Tibial nerve (tissue), 4 donors: Measurements from ENCODE around the gene HILPDA. TPM values are rescaled to one million over a fixed set of nuclear protein-coding genes. Genes with fewer than 3 reads are reported as not detected.

Experiments
- DNase-seq, 2 donors: peaks; one replicate each; pipeline ENCODE4 v3.0.0-alpha.2; 2019; ENCODE audit warnings: low spot score in 2 of 2
- H3K27ac ChIP-seq, 4 donors: fragments of 200-600 bp; sonication (generic) in 3 of 4; one replicate each; pipeline ENCODE4 v1.5.1; 2017 to 2019; ENCODE audit warnings: mild to moderate bottlenecking in 1 of 4
- H3K27me3 ChIP-seq, 2 donors: fragments of 200-600 bp; sonication (generic) in 1 of 2; one replicate each; pipeline versions ENCODE4 v1.5.1 to v1.6.0; 2017 to 2019
- H3K36me3 ChIP-seq, 3 donors: fragments of 200-600 bp; sonication (generic); one replicate each; pipeline ENCODE4 v1.5.1; 2018 to 2019
- H3K4me1 ChIP-seq, 4 donors: fragments of 200-600 bp; sonication (generic) in 3 of 4; one replicate each; pipeline ENCODE4 v1.5.1; 2017 to 2019
- H3K4me3 ChIP-seq, 4 donors: fragments of 200-600 bp; sonication (generic) in 3 of 4; one replicate each; pipeline ENCODE4 v1.5.1; 2017 to 2019; ENCODE audit warnings: mild to moderate bottlenecking in 1 of 4, moderate library complexity in 1 of 4
- H3K9me3 ChIP-seq, 4 donors: fragments of 200-600 bp; sonication (generic) in 3 of 4; one replicate each; pipeline ENCODE4 v1.5.1; 2017 to 2019
- EP300 ChIP-seq, 2 donors: sonication (generic); formaldehyde crosslinking; IDR thresholded peaks; one replicate each; pipeline ENCODE4 v1.6.1; 2017; ENCODE audit warnings: antibody characterized with exemption in 2 of 2, mild to moderate bottlenecking in 1 of 2
- POLR2A ChIP-seq, 2 donors: fragments of 450-650 bp; IDR thresholded peaks; one replicate each; pipeline ENCODE4 v1.6.1; 2017; ENCODE audit warnings: antibody characterized with exemption in 2 of 2, mild to moderate bottlenecking in 2 of 2, moderate library complexity in 2 of 2
- WGBS, 2 donors: methylation state at CpG; one replicate each; pipeline ENCODE4 v1.1.5; 2018; 5-methylcytosine and 5-hydroxymethylcytosine counted together
- total RNA-seq, 4 donors: library from RNA; depleted of rRNA; stranded (reverse); fragments of >200 nt; gene quantifications; one replicate each; pipeline ENCODE4 v1.1.0, GENCODE V29; 2016
- TF ChIP-seq, protein P1 (sequence below), 5 experiments: fragments of 200-600 bp in 3 of 5; fragments of 450-650 bp in 2 of 5; sonication (generic) in 3 of 5; IDR thresholded peaks; one replicate each; pipeline ENCODE4 v1.5.1; 2016 to 2019; ENCODE audit warnings: antibody characterized with exemption in 5 of 5, mild to moderate bottlenecking in 3 of 5, moderate library complexity in 2 of 5

HILPDA gene
- total RNA-seq, 4 donors from 2014 or later: 32.4 to 64.2 (median 38.3) TPM

DNA sequence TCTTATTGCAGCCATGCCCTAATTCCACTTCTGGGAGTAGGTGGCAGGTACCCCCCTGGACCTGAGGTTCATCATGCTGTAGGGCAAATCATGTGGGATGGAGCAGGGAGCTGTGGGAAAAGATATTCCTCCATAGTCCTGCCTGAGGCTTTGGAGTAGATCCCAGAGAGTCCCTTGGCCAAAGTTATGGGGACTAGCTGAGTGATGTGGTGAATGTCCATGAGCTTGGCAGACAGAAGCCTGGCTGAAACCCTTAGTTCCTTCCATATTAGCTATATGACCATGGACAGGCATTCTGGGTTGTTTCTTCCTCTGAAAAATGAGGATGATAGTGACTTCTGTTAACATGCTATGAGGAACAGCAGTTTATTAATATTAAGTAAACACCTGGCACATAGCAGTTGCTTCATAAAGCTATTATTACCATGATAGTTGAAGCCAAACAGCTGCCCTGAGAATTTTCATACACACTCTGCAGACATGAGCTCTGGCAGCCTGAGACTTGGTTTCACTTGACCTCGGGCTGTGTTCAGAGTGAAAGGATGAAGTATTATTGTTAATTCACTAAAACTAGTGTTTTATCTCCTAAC is 30.9 kb upstream of the HILPDA start:
- DNase-seq: no peak

GRCh38 chr7:128425850-128426249 is 29.8 kb upstream of the HILPDA start:
- no peak for TF ChIP-seq EP300 (IDR thresholded peaks at IDR 0.05)
- TF ChIP-seq, protein P1, sequence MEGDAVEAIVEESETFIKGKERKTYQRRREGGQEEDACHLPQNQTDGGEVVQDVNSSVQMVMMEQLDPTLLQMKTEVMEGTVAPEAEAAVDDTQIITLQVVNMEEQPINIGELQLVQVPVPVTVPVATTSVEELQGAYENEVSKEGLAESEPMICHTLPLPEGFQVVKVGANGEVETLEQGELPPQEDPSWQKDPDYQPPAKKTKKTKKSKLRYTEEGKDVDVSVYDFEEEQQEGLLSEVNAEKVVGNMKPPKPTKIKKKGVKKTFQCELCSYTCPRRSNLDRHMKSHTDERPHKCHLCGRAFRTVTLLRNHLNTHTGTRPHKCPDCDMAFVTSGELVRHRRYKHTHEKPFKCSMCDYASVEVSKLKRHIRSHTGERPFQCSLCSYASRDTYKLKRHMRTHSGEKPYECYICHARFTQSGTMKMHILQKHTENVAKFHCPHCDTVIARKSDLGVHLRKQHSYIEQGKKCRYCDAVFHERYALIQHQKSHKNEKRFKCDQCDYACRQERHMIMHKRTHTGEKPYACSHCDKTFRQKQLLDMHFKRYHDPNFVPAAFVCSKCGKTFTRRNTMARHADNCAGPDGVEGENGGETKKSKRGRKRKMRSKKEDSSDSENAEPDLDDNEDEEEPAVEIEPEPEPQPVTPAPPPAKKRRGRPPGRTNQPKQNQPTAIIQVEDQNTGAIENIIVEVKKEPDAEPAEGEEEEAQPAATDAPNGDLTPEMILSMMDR (IDR thresholded peaks at IDR 0.05): peak; percentile 76 to 87 (median 82)
- Histone ChIP-seq H3K4me1 (peaks cover 0 to 27% (median 2%) of the 10 kb centered on the region in 4 donors), H3K9me3 (no peaks in the 10 kb centered on the region), H3K36me3 (no peaks in the 10 kb centered on the region), H3K27ac (no peak overlapping the region), H3K4me3 (no peak overlapping the region), H3K27me3 (no peaks in the 10 kb centered on the region)
- DNase-seq: peak; percentile 68 to 92
- 40 to 44% methylated on average over 4 of the region's 4 CpGs for WGBS, 2 donors

More for the DNA sequence above, 30.9 kb upstream of the HILPDA start:
- Histone ChIP-seq H3K4me1 (peaks cover 0 to 21% (median 0%) of the 10 kb centered on the region in 4 donors), H3K4me3 (no peak overlapping the region), H3K27ac (no peak overlapping the region), H3K36me3 (no peaks in the 10 kb centered on the region), H3K27me3 (no peaks in the 10 kb centered on the region), H3K9me3 (no peaks in the 10 kb centered on the region)
- no peak for TF ChIP-seq POLR2A (IDR thresholded peaks at IDR 0.05)
- TF ChIP-seq, protein P1 (IDR thresholded peaks at IDR 0.05): no peak
- no peak for TF ChIP-seq EP300 (IDR thresholded peaks at IDR 0.05)
- 48 to 51% methylated on average over 1 of the region's 1 CpG for WGBS, 2 donors

DNA sequence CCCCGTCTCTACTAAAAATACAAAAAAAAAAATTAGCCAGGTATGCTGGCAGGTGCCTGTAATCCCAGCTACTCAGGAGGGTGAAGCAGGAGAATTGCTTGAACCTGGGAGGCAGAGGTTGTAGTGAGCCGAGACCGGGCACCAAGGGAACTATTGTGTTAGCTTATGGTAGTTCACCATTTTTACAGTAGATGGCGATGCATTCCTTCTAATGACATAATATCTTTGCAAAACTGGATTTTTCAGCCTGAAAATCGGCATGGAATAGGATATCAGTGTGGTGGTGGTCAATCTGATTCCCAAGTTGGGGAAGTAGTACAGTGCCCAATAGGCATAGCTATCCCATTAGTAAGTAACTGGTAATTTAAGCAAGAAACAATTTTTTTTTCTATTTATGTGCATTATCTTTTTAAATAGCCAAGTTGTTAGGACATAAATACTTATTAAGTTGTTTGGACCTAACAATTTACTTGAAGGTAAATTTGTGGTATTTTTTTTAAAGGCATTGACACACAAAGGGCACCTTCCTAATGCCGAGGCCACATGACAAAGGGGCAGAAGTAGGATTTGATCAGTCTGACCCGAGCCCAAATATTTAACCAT is 28.3 kb upstream of the HILPDA start:
- 5 to 10% methylated on average over 7 of the region's 7 CpGs for WGBS, 2 donors
- no peak for TF ChIP-seq POLR2A (IDR thresholded peaks at IDR 0.05)
- TF ChIP-seq, protein P1 (IDR thresholded peaks at IDR 0.05): peak; percentile 72 to 93 (median 79)
- Histone ChIP-seq H3K27ac (no peak overlapping the region), H3K36me3 (no peaks in the 10 kb centered on the region), H3K27me3 (no peaks in the 10 kb centered on the region), H3K4me1 (peaks cover 0 to 34% (median 8%) of the 10 kb centered on the region in 4 donors), H3K4me3 (no peak overlapping the region), H3K9me3 (no peaks in the 10 kb centered on the region)
- peak in 1 of 2 donors; percentile 68 for DNase-seq

DNA sequence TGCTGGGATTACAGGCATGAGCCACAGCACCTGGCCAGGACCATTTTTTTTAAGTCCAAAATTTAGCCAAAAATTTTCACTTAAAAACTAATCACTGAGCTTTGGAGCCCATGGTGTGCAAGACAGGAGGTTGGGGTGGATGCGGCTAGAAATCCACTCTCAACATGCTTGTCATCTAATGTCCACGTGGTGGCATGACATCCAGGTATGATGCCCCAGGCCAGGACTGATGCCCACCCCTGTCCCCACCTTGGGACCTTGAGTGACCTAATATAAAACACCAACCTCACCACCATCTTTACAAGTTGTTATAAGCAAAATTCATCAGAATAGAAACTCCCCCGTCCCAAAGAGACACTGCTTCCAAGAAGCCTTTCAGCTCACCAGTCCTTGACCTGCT is 25.5 kb upstream of the HILPDA start:
- peaks cover 0 to 34% (median 12%) of the 10 kb centered on the region in 4 donors for H3K4me1 ChIP-seq
- TF ChIP-seq, protein P1 (IDR thresholded peaks at IDR 0.05): no peak
- no peak for TF ChIP-seq EP300 (IDR thresholded peaks at IDR 0.05)
- no peak for TF ChIP-seq POLR2A (IDR thresholded peaks at IDR 0.05)
- WGBS, 2 donors: 77 to 92% methylated on average over 3 of the region's 3 CpGs

GRCh38 chr7:128431221-128431620 is 24.5 kb upstream of the HILPDA start:
- DNase-seq: peak; percentile 45 to 47
- Histone ChIP-seq H3K27ac (peak overlapping the region in 2 of 4 donors; percentile 69 to 78), H3K27me3 (no peaks in the 10 kb centered on the region), H3K4me3 (no peak overlapping the region), H3K4me1 (peaks cover 0 to 34% (median 12%) of the 10 kb centered on the region in 4 donors), H3K9me3 (no peaks in the 10 kb centered on the region), H3K36me3 (no peaks in the 10 kb centered on the region)
- TF ChIP-seq EP300 (IDR thresholded peaks at IDR 0.05) (peak in 1 of 2 donors; percentile 42), POLR2A (IDR thresholded peaks at IDR 0.05) (no peak)
- TF ChIP-seq, protein P1 (IDR thresholded peaks at IDR 0.05): no peak
- WGBS, 2 donors: 46 to 57% methylated on average over 5 to 6 of the region's 6 CpGs

More for the DNA sequence above, 25.5 kb upstream of the HILPDA start:
- no peak for DNase-seq
- H3K9me3 ChIP-seq: no peaks in the 10 kb centered on the region
- H3K36me3 ChIP-seq: no peaks in the 10 kb centered on the region
- no peak overlapping the region for H3K4me3 ChIP-seq
- H3K27me3 ChIP-seq: no peaks in the 10 kb centered on the region
- peak overlapping the region in 2 of 4 donors; percentile 69 to 78 for H3K27ac ChIP-seq
